Stimulated activated CD8-positive, alpha-beta memory T cell treated with anti-CD3 and anti-CD28 coated beads, Interleukin-2, amount 100 ng/mL, for 48 hours (primary cell): ENCODE measurements around the gene SLC25A53.

Source experiments
- DNase-seq, 2 donors: peaks; one replicate each; pipeline ENCODE4 v3.0.0-alpha.2; 2020; ENCODE audit warnings: low read depth in 2 of 2

Gene SLC25A53

GRCh38 chrX:104156630-104157529, at the start of gene SLC25A53:
SLC25A53 (minus strand) TSS chrX:104157009; CDS start chrX:104105257, 51,752 bp downstream.
- peak; percentile 49 to 59 for DNase-seq

DNA sequence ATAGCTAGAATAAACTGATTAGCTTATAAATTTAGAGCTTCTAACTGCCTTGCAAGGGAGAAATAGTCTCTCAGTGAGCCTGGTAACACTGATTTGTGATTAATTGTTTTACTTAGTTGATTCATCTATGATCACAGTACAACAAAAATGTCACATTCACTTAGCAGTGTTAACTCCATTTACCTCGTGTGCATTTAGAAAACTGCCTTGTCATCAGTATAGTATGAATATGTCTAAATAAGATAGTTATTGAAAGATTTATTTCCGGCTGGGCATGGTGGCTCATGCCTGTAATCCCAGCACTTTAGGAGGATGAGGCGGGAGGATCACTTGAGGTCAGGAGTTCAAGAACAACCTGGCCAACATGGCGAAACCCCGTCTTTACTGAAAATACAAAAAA, 48.7 kb upstream of the SLC25A53 start:
- DNase-seq, result no peak

DNA sequence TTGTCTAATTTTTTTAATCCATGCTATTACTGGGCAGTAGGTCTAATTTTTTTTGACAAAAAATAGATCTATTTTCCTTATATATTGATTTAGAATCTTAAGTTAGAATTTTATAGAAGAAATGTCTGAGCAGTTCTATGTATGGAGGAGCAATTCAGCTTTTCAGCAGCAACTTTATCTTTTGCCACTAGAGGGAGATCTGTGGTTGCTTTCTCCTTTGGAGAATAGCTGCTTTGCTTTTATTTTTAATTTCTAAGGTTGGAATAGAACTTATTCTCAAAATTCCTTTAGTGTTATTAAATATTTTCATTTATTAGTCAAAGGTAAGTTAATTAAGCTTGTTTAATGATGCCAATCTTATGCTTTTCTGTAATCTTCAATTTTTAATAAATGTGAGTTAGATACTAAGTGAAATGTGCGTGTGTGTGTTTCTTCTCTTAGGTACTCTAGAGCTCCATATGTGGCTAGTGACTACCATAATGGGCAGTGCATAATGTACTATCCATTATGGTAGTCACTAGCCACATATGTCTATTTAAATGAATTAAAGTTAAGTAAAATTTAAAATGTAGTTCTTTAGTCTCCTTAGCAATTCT, 38.8 kb upstream of the SLC25A53 start:
- DNase-seq, result no peak

DNA sequence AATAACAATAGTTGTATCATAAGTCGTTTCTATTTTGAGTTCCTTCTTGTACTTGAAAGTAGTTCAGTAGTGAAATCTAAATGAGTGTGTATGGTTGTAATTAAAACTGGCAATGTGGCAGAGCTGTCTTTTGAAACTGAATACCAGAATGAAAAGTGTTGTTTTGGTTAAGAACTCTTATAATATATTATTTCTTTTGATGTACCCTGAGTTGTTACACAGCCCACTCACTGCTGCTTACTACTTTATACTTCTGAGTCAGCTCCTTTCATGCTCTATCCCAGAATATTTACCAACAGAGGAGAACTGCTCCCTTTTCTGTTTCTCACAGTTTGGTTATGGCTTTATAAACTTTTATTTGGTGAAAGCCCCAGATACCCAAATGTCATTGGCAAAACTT, 38.2 kb upstream of the SLC25A53 start:
- no peak for DNase-seq

GRCh38 chrX:104193485-104193884, 36.7 kb upstream of the SLC25A53 start:
- no peak for DNase-seq

- DNase-seq, result no peak
Observed at GRCh38 chrX:104189837-104190236, 33.0 kb upstream of the SLC25A53 start.

GRCh38 chrX:104187931-104188330, 31.1 kb upstream of the SLC25A53 start:
- DNase-seq, result no peak

GRCh38 chrX:104183685-104184084, 26.9 kb upstream of the SLC25A53 start:
- DNase-seq, result no peak

DNA sequence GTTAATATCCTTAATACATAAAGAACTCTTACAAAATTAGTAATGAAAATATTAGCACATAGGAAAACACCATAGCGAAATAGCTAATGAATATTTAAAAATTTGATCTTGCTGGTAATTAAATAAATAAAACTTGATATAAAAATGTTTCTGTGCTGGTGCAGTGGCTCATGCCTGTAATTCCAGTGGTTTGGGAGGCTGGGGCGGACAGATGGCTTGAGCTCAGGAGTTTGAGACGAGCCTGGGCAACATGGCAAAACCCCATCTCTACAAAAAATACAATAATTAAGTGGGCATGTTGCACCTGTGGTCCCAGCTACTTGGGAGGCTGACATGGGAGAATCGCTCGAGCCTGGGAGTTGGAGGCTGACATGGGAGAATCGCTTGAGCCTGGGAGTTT, 17.0 kb upstream of the SLC25A53 start:
- DNase-seq, result no peak

- DNase-seq, result no peak
Observed at GRCh38 chrX:104172788-104173187, 16.0 kb upstream of the SLC25A53 start.

DNA sequence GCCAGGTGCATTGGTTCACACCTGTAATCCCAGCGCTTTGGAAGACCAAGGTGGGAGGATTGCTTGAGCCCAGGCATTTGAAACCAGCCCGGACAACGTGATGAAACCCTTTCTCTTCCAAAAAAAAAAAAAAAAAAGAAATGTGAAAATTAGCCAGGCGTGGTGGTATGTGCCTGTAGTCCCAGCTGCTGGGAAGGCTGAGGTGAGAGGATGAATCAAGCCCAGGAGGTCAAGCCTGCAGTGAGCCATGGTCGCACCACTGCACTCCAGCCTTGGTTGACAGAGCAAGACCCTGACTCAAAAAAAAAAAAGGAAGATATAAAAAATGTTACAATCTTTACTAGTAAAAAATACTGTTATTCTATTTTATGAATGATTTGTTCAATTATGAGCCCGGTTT, 15.3 kb upstream of the SLC25A53 start:
- no peak for DNase-seq

- DNase-seq, result no peak
Observed at GRCh38 chrX:104168127-104168526, 11.3 kb upstream of the SLC25A53 start.

GRCh38 chrX:104166735-104167436, 10.1 kb upstream of the SLC25A53 start:
- no peak for DNase-seq

GRCh38 chrX:104165894-104166734, 9.3 kb upstream of the SLC25A53 start, which contains the start of gene FAM199X:
FAM199X (plus strand) TSS chrX:104166453; CDS start chrX:104166786, 333 bp downstream.
- peak; percentile 70 to 71 for DNase-seq

- no peak for DNase-seq
Observed at GRCh38 chrX:104151037-104151436, 5.8 kb downstream of the SLC25A53 start.

GRCh38 chrX:104141087-104141760, 15.6 kb downstream of the SLC25A53 start:
- DNase-seq, result no peak

DNA sequence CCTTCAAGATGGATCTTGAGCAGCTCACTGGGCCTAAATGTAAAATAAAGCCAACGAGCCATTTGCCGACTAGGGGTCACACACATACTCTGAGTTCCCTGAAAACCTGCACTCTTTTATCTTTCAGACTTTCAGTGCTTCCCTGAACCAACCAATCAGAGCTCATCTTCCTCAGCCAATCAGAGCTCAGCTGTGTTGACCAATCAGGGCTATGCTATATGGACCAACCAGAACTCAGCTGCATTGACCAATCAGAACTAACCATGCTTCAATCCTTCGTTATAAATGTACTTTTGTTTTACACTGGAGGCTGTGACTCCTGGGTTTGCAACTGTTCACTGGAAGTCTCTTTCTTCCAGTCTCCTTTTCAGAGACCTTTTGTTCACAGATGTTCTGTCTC, 19.3 kb downstream of the SLC25A53 start:
- DNase-seq, result no peak

DNA sequence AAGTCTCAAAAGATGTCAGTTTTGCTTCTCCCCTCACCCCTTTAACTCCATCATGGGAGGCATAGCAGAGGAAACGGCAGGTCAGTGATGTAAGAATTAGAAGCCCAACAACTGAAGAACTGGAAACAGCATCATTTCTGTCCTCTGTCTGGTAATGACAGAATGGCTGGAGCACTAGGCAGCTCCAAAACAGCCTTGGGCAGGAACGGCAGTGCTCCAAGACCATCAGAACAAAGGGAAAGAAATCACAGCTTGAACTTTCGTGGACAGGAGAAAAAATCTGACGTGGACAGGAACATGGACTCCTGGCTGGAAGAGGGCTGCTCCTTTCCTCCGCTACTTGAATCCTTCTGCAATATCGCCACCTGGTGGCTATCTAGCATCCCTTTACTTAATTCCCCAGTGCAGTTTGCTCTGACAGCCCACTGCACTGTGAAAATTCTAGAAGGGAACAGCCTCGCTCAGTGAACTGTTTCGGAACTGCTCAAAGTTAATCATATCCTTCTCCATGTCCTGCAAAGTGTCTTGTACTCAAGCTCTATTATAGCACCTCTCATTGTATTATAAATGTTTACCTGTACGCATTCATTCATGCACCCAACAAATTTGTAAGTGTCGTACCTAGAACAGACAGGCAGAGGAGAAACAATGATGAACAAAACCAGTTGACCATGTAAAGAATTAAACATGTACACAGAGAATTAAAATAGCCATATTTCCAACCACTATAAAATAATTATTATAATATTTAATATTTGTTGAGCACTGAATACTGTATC, 20.4 kb downstream of the SLC25A53 start:
- DNase-seq, result peak in 1 of 2 donors; percentile 6

- no peak for DNase-seq
Observed at GRCh38 chrX:104135677-104136076, 21.1 kb downstream of the SLC25A53 start.

DNA sequence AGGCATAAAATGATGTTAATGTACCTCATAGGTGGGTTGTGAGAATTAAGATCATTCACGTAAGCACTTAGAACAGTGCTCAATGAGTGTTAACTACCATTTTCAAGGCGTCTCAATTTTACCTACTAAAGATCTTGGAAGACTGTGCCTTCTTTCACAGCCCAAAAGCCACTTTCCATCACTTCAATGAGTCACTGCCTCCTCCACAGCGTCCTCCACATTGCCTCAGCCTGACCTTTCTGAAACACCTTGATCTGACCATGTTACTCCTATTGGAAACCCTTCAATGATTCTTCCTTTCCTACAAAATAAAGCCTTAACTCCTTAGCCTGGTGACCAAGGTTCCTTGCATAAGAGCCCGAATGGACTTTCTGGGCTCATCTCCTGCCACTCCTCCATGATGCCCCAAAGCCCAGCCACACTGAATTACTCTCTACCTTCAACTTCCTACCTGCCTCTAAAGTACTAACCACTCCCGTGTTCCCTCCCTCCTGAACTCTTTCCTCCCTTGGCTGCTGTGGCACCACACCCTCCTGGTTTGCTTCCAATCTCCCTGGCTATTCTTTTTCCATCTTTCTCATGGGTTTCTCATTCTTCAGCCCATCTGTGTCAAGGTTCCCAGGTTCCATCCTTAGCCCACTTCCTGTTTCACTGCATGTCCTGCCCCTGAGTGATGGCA, 22.1 kb downstream of the SLC25A53 start:
- no peak for DNase-seq
